ENCODE measurements around the gene TATDN3. TPM values are rescaled to one million over a fixed set of nuclear protein-coding genes. Genes with fewer than 3 reads are reported as not detected.

TATDN3 gene
- total RNA-seq, 2 experiments from 2014 or later, result 15.2 to 18.9 TPM

GRCh38 chr1:212792396-212792908 is 758 bp downstream of the TATDN3 start:
- H3K27ac Mint-ChIP-seq, result peak overlapping the region; percentile 95
- DNase-seq, result no peak
- no peaks in the 10 kb centered on the region for H3K9me3 Mint-ChIP-seq
- H3K36me3 Mint-ChIP-seq, result peaks cover 7% of the 10 kb centered on the region
- H3K4me1 Mint-ChIP-seq, result peaks cover 22% of the 10 kb centered on the region
- peak overlapping the region; percentile 99 for H3K4me3 Mint-ChIP-seq
- H3K27me3 Mint-ChIP-seq, result no peaks in the 10 kb centered on the region

- peak overlapping the region; percentile 6 for H3K27ac Mint-ChIP-seq
- no peak for DNase-seq
- no peaks in the 10 kb centered on the region for H3K27me3 Mint-ChIP-seq
- peaks cover 8% of the 10 kb centered on the region for H3K36me3 Mint-ChIP-seq
- H3K9me3 Mint-ChIP-seq, result no peaks in the 10 kb centered on the region
- H3K4me1 Mint-ChIP-seq, result peaks cover 19% of the 10 kb centered on the region
- H3K4me3 Mint-ChIP-seq, result no peak overlapping the region
Observed at GRCh38 chr1:212794561-212795014, 2.9 kb downstream of the TATDN3 start.

- DNase-seq, result no peak
- H3K4me3 Mint-ChIP-seq, result no peak overlapping the region
- no peak overlapping the region for H3K27ac Mint-ChIP-seq
- H3K9me3 Mint-ChIP-seq, result no peaks in the 10 kb centered on the region
- H3K36me3 Mint-ChIP-seq, result peaks cover 12% of the 10 kb centered on the region
- H3K4me1 Mint-ChIP-seq, result peaks cover 9% of the 10 kb centered on the region
- H3K27me3 Mint-ChIP-seq, result no peaks in the 10 kb centered on the region
Observed at GRCh38 chr1:212797681-212798080, 6.0 kb downstream of the TATDN3 start.

GRCh38 chr1:212805767-212806166 is 14.1 kb downstream of the TATDN3 start:
- H3K4me1 Mint-ChIP-seq, result no peaks in the 10 kb centered on the region
- H3K36me3 Mint-ChIP-seq, result peaks cover 7% of the 10 kb centered on the region
- no peaks in the 10 kb centered on the region for H3K9me3 Mint-ChIP-seq
- H3K4me3 Mint-ChIP-seq, result no peak overlapping the region
- no peaks in the 10 kb centered on the region for H3K27me3 Mint-ChIP-seq
- DNase-seq, result no peak
- H3K27ac Mint-ChIP-seq, result no peak overlapping the region

- H3K9me3 Mint-ChIP-seq, result no peaks in the 10 kb centered on the region
- H3K4me3 Mint-ChIP-seq, result no peak overlapping the region
- no peak for DNase-seq
- no peak overlapping the region for H3K27ac Mint-ChIP-seq
- H3K27me3 Mint-ChIP-seq, result no peaks in the 10 kb centered on the region
- H3K36me3 Mint-ChIP-seq, result no peaks in the 10 kb centered on the region
- peaks cover 3% of the 10 kb centered on the region for H3K4me1 Mint-ChIP-seq
Observed at GRCh38 chr1:212814537-212815334, 23.0 kb downstream of the TATDN3 start.

- H3K27ac Mint-ChIP-seq, result no peak overlapping the region
- no peaks in the 10 kb centered on the region for H3K27me3 Mint-ChIP-seq
- H3K4me1 Mint-ChIP-seq, result peaks cover 4% of the 10 kb centered on the region
- no peak for DNase-seq
- H3K9me3 Mint-ChIP-seq, result no peaks in the 10 kb centered on the region
- H3K4me3 Mint-ChIP-seq, result no peak overlapping the region
- H3K36me3 Mint-ChIP-seq, result no peaks in the 10 kb centered on the region
Observed at GRCh38 chr1:212816567-212817278, 25.0 kb downstream of the TATDN3 start.

- Mint-ChIP-seq H3K27ac (no peak overlapping the region), H3K4me1 (peaks cover 4% of the 10 kb centered on the region), H3K9me3 (peaks cover 2% of the 10 kb centered on the region), H3K4me3 (peak overlapping the region; percentile 3), H3K36me3 (peaks cover 3% of the 10 kb centered on the region), H3K27me3 (no peaks in the 10 kb centered on the region)
- no peak for DNase-seq
Observed at GRCh38 chr1:212819726-212820125, 28.0 kb downstream of the TATDN3 start.

GRCh38 chr1:212820969-212821368 is 29.3 kb downstream of the TATDN3 start:
- H3K4me3 Mint-ChIP-seq, result no peak overlapping the region

GRCh38 chr1:212822956-212823355 is 31.3 kb downstream of the TATDN3 start:
- no peak for DNase-seq
- H3K4me1 Mint-ChIP-seq, result peaks cover 4% of the 10 kb centered on the region
- H3K27ac Mint-ChIP-seq, result no peak overlapping the region
- H3K4me3 Mint-ChIP-seq, result no peak overlapping the region
- H3K36me3 Mint-ChIP-seq, result peaks cover 10% of the 10 kb centered on the region
- peaks cover 17% of the 10 kb centered on the region for H3K9me3 Mint-ChIP-seq
- no peaks in the 10 kb centered on the region for H3K27me3 Mint-ChIP-seq

More at GRCh38 chr1:212820969-212821368, 29.3 kb downstream of the TATDN3 start:
- Mint-ChIP-seq H3K27ac (no peak overlapping the region), H3K27me3 (no peaks in the 10 kb centered on the region), H3K36me3 (peaks cover 8% of the 10 kb centered on the region), H3K9me3 (peaks cover 8% of the 10 kb centered on the region), H3K4me1 (peaks cover 4% of the 10 kb centered on the region)
- no peak for DNase-seq

- Mint-ChIP-seq H3K27me3 (no peaks in the 10 kb centered on the region), H3K4me1 (peaks cover 4% of the 10 kb centered on the region), H3K36me3 (peaks cover 10% of the 10 kb centered on the region), H3K4me3 (no peak overlapping the region), H3K27ac (no peak overlapping the region), H3K9me3 (peaks cover 17% of the 10 kb centered on the region)
- no peak for DNase-seq
Observed at GRCh38 chr1:212824201-212824600, 32.5 kb downstream of the TATDN3 start.

- Mint-ChIP-seq H3K27me3 (no peaks in the 10 kb centered on the region), H3K27ac (no peak overlapping the region), H3K9me3 (peaks cover 17% of the 10 kb centered on the region), H3K4me1 (no peaks in the 10 kb centered on the region), H3K36me3 (peaks cover 10% of the 10 kb centered on the region), H3K4me3 (no peak overlapping the region)
- DNase-seq, result no peak
Observed at GRCh38 chr1:212825798-212826452, 34.2 kb downstream of the TATDN3 start.

- Mint-ChIP-seq H3K27me3 (no peaks in the 10 kb centered on the region), H3K4me3 (no peak overlapping the region), H3K4me1 (no peaks in the 10 kb centered on the region), H3K9me3 (peaks cover 17% of the 10 kb centered on the region), H3K27ac (no peak overlapping the region), H3K36me3 (peaks cover 10% of the 10 kb centered on the region)
- no peak for DNase-seq
Observed at GRCh38 chr1:212827171-212827776, 35.6 kb downstream of the TATDN3 start.

GRCh38 chr1:212827831-212828278 is 36.2 kb downstream of the TATDN3 start:
- Mint-ChIP-seq H3K36me3 (peaks cover 10% of the 10 kb centered on the region), H3K4me1 (no peaks in the 10 kb centered on the region), H3K27ac (no peak overlapping the region), H3K4me3 (no peak overlapping the region), H3K27me3 (no peaks in the 10 kb centered on the region), H3K9me3 (peaks cover 17% of the 10 kb centered on the region)
- no peak for DNase-seq

- no peak overlapping the region for H3K27ac Mint-ChIP-seq
- H3K4me3 Mint-ChIP-seq, result no peak overlapping the region
- no peak for DNase-seq
- peaks cover 10% of the 10 kb centered on the region for H3K36me3 Mint-ChIP-seq
- no peaks in the 10 kb centered on the region for H3K27me3 Mint-ChIP-seq
- H3K9me3 Mint-ChIP-seq, result peaks cover 17% of the 10 kb centered on the region
- no peaks in the 10 kb centered on the region for H3K4me1 Mint-ChIP-seq
Observed at GRCh38 chr1:212828395-212828794, 36.7 kb downstream of the TATDN3 start.

All from activated naive CD8-positive, alpha-beta T cell treated with anti-CD3 and anti-CD28 coated beads for 36 hours (primary cell).